ENCODE measurements around the gene CCDC159.
"Not testable (repeated sequence)": the region's sequence is repeated elsewhere in the genome, so short reads cannot be mapped to it uniquely, and the experiment has no call there.

The CCDC159 gene

GRCh38 chr19:11367528-11367927 lies 21.2 kb downstream of the CCDC159 start:
- no peak for DNase-seq (ENCODE audit: low spot score)

- no peak for DNase-seq (ENCODE audit: low spot score)
Measured at GRCh38 chr19:11370744-11371143, 24.4 kb downstream of the CCDC159 start.

GRCh38 chr19:11373166-11373884 lies 27.0 kb downstream of the CCDC159 start:
- DNase-seq (ENCODE audit: low spot score): peak; percentile 39

- DNase-seq (ENCODE audit: low spot score): no peak
Measured at GRCh38 chr19:11373885-11374432, 27.6 kb downstream of the CCDC159 start.

- peak; percentile 100 for DNase-seq (ENCODE audit: low spot score)
Measured at GRCh38 chr19:11374433-11375142, 28.3 kb downstream of the CCDC159 start, which contains the start of gene SWSAP1. Gene SWSAP1, plus strand, starts transcription at chr19:11374666. Its CDS starts 15 bp downstream, at chr19:11374681.

- no peak for DNase-seq (ENCODE audit: low spot score)
Measured at GRCh38 chr19:11375143-11375948, 29.0 kb downstream of the CCDC159 start.

GRCh38 chr19:11377237-11377636 lies 30.9 kb downstream of the CCDC159 start:
- no peak for DNase-seq (ENCODE audit: low spot score)

- DNase-seq (ENCODE audit: low spot score): no peak
Measured at GRCh38 chr19:11377756-11378155, 31.4 kb downstream of the CCDC159 start.

GRCh38 chr19:11378319-11379189 lies 32.2 kb downstream of the CCDC159 start:
- peak; percentile 79 for DNase-seq (ENCODE audit: low spot score)

- not testable (repeated sequence) for DNase-seq (ENCODE audit: low spot score)
Measured at GRCh38 chr19:11379269-11379845, 33.0 kb downstream of the CCDC159 start.

- no peak for DNase-seq (ENCODE audit: low spot score)
Measured at GRCh38 chr19:11379857-11380350, 33.6 kb downstream of the CCDC159 start.

- peak; percentile 99 for DNase-seq (ENCODE audit: low spot score)
Measured at GRCh38 chr19:11380653-11381537, 34.6 kb downstream of the CCDC159 start.

- peak; percentile 73 for DNase-seq (ENCODE audit: low spot score)
Measured at GRCh38 chr19:11382898-11383705, 36.8 kb downstream of the CCDC159 start.

GRCh38 chr19:11383706-11384048 lies 37.4 kb downstream of the CCDC159 start:
- DNase-seq (ENCODE audit: low spot score): no peak

GRCh38 chr19:11384778-11385129 lies 38.4 kb downstream of the CCDC159 start:
- no peak for DNase-seq (ENCODE audit: low spot score)

- no peak for DNase-seq (ENCODE audit: low spot score)
Measured at GRCh38 chr19:11387162-11388034, 41.1 kb downstream of the CCDC159 start.

GRCh38 chr19:11390359-11390758 lies 44.0 kb downstream of the CCDC159 start:
- DNase-seq (ENCODE audit: low spot score): no peak

All from HuH-7.5 (cell line).